K562 (cell line): Measurements from ENCODE around the gene NAALAD2. TPM values are rescaled to one million over a fixed set of nuclear protein-coding genes. Genes with fewer than 3 reads are reported as not detected.

Experiments
- ATAC-seq: fragments of 200-7000 bp; cut with Tn5 transposase; 3 replicates; pipeline ENCODE4 v1.9.1; 2020; ENCODE audit warnings: moderate library complexity
- BruUV-seq: library from RNA; stranded (reverse); fragments of 400-500 nt; replicated peaks from 2 replicates; lab custom pipeline; 2021; lab: Mats Ljungman, UMichigan
- CTCF ChIA-PET: fragments of 300-600 bp; formaldehyde crosslinking; extraction: SDS; loops from one replicate; lab custom pipeline; 2021; ENCODE audit warnings: low intra/inter-chr PET ratio; lab: Yijun Ruan, JAX
- POLR2A ChIA-PET: fragments of 300-600, 350-650 bp; sonication (Branson Sonifier 250); formaldehyde crosslinking; extraction: SDS; loops from one replicate; lab custom pipeline; 2021; ENCODE audit warnings: antibody characterized with exemption, inconsistent platforms; lab: Yijun Ruan, JAX
- DNase-seq, 4 experiments: peaks; one replicate each; pipeline versions ENCODE4 v3.0.0 to v3.0.0-alpha.2; 2011 to 2018; ENCODE audit warnings: low spot score in 3 of 4, mixed read lengths in 3 of 4; ENCODE audit errors: extremely low read depth in 1 of 4
- FAIRE-seq: peaks from 2 replicates; lab custom pipeline; 2011; peaks lifted over from hg19 to GRCh38; lab: Jason Lieb, UNC
- H2AFZ ChIP-seq: 2 replicates; pipeline ENCODE4 v1.6.0; 2011; ENCODE audit warnings: low read depth, low read length, control low read depth, inconsistent platforms
- H3K27ac ChIP-seq: fragments of 200-600 bp; 3 replicates; pipeline ENCODE4 v1.8.0; 2011; ENCODE audit warnings: low read depth, mild to moderate bottlenecking, control low read depth, inconsistent platforms, low read length, moderate library complexity, mixed read lengths; ENCODE audit errors: extremely low read depth
- H3K27me3 ChIP-seq, 2 experiments: fragments of 300-600 bp in 1 of 2; 2 replicates in 1 of 2; 3 replicates in 1 of 2; pipeline versions ENCODE4 v1.6.0 to v1.8.0; 2011; ENCODE audit warnings: inconsistent platforms in 2 of 2, low read length in 2 of 2, mild to moderate bottlenecking in 1 of 2, mixed read lengths in 1 of 2, moderate library complexity in 1 of 2; ENCODE audit not compliant: control insufficient read depth in 2 of 2, insufficient read depth in 2 of 2
- H3K36me3 ChIP-seq: fragments of 300-600 bp; 3 replicates; pipeline ENCODE4 v1.8.0; 2011; ENCODE audit warnings: mild to moderate bottlenecking, low read length, inconsistent platforms; ENCODE audit not compliant: control insufficient read depth, insufficient read depth
- H3K4me1 ChIP-seq, 2 experiments: fragments of 200-600 bp in 1 of 2; replicated peaks in 1 of 2; 2 replicates in 1 of 2; 3 replicates in 1 of 2; pipeline versions ENCODE4 v1.5.1 to v1.8.0; 2011; ENCODE audit warnings: inconsistent platforms in 2 of 2, low read length in 2 of 2, mild to moderate bottlenecking in 1 of 2, mixed read lengths in 1 of 2, moderate library complexity in 1 of 2; ENCODE audit not compliant: control insufficient read depth in 2 of 2, insufficient read depth in 2 of 2
- H3K4me2 ChIP-seq: 2 replicates; pipeline ENCODE4 v1.6.1; 2011; ENCODE audit warnings: low read length, control low read depth, inconsistent platforms, mixed read lengths; ENCODE audit not compliant: insufficient read depth
- H3K4me3 ChIP-seq: fragments of 200-600 bp; sonication (generic), shearing (Covaris generic); 2 replicates; pipeline ENCODE4 v1.5.1; 2016; ENCODE audit warnings: control low read depth, inconsistent platforms
- H3K79me2 ChIP-seq: fragments of 200-600 bp; 3 replicates; pipeline ENCODE4 v1.8.0; 2011; ENCODE audit warnings: low read length, inconsistent platforms; ENCODE audit not compliant: control insufficient read depth, insufficient read depth
- H3K9ac ChIP-seq, 2 experiments: 2 replicates each; pipeline versions ENCODE4 v1.6.0 to v1.6.1; 2011; ENCODE audit warnings: low read depth in 2 of 2, low read length in 2 of 2, control low read depth in 1 of 2, inconsistent platforms in 1 of 2, mild to moderate bottlenecking in 1 of 2, mixed read lengths in 1 of 2; ENCODE audit not compliant: insufficient read depth in 1 of 2
- H3K9me1 ChIP-seq: one replicate; pipeline ENCODE4 v1.6.0; 2011; ENCODE audit warnings: inconsistent platforms, mild to moderate bottlenecking, low read length, moderate library complexity; ENCODE audit not compliant: control insufficient read depth, insufficient read depth
- H3K9me3 ChIP-seq: replicated peaks from 2 replicates; pipeline ENCODE4 v1.5.1; 2011; ENCODE audit warnings: low read depth, low read length, inconsistent platforms; ENCODE audit not compliant: control insufficient read depth, insufficient read depth
- H4K20me1 ChIP-seq: replicated peaks from 2 replicates; pipeline ENCODE4 v1.6.1; 2011; ENCODE audit warnings: low read length, inconsistent platforms, mixed read lengths; ENCODE audit not compliant: control insufficient read depth, insufficient read depth
- CBX5 ChIP-seq: IDR thresholded peaks from 2 replicates; pipeline ENCODE4 v1.6.1; 2014; ENCODE audit warnings: low read depth, borderline replicate concordance
- CEBPG ChIP-seq, 3 experiments: fragments of 200-800 bp in 1 of 3; sonication (Bioruptor generic) in 1 of 3; sonication (generic) in 1 of 3; formaldehyde crosslinking in 1 of 3; IDR thresholded peaks in 2 of 3; conservative IDR thresholded peaks in 1 of 3; 2 replicates each; pipeline versions ENCODE4 v1.6.1 to v1.8.0; 2016 to 2022; ENCODE audit warnings: missing compliant biosample characterization in 2 of 3, missing genetic modification characterization in 2 of 3, mild to moderate bottlenecking in 1 of 3, missing genetic modification reagents in 1 of 3
- CTCF ChIP-seq, 3 experiments: IDR thresholded peaks in 2 of 3; conservative IDR thresholded peaks in 1 of 3; 2 replicates each; pipeline ENCODE4 v1.5.1; 2011 to 2012; ENCODE audit warnings: low read length in 3 of 3, mild to moderate bottlenecking in 3 of 3, control low read depth in 2 of 3, improper control_type of control experiment in 1 of 3, inconsistent platforms in 1 of 3, low read depth in 1 of 3, mixed read lengths in 1 of 3, moderate library complexity in 1 of 3; ENCODE audit not compliant: insufficient read depth in 2 of 3
- DEAF1 ChIP-seq: fragments of 450-650 bp; formaldehyde crosslinking; IDR thresholded peaks from 2 replicates; pipeline ENCODE4 v1.4.0; 2020; ENCODE audit warnings: mild to moderate bottlenecking, moderate library complexity
- POLR2AphosphoS2 ChIP-seq: IDR thresholded peaks from 2 replicates; pipeline ENCODE4 v1.6.1; 2012; ENCODE audit warnings: low read length, improper control_type of control experiment
- SMC3 ChIP-seq: conservative IDR thresholded peaks from 2 replicates; pipeline ENCODE4 v1.6.1; 2011; ENCODE audit warnings: low read depth, low read length, improper control_type of control experiment; ENCODE audit not compliant: insufficient read depth
- WGBS: fragments of 100-300 bp; shearing (Covaris generic); methylation state at CpG from one replicate; pipeline ENCODE4 v1.1.6; 2016; ENCODE audit warnings: low coverage, mixed read lengths; ENCODE audit not compliant: insufficient coverage; ENCODE audit errors: missing lambda C conversion rate; 5-methylcytosine and 5-hydroxymethylcytosine counted together
- in situ Hi-C: fragments of 300-500 bp; cut with MboI; formaldehyde crosslinking; loops from 4 replicates; pipeline ENCODE4 v1.15.0; 2018; ENCODE audit warnings: inconsistent platforms, mixed read lengths
- intact Hi-C: fragments of 100-400 bp; cut with micrococcal nuclease; formaldehyde crosslinking; loops from 2 replicates; pipeline ENCODE4 v1.14.2; 2022
- polyA plus RNA-seq, 8 experiments: library from polyadenylated mRNA; depleted of rRNA in 4 of 8; stranded (reverse) in 5 of 8; unstranded in 3 of 8; fragments of >200 nt; fragmentation: Nextera tagmentation in 2 of 8; fragmentation: Illumina TruSeq in 1 of 8; extraction: Ambion mirVana in 2 of 8; extraction: Trizol in 1 of 8; gene quantifications; 2 replicates each; pipeline versions ENCODE4 v1.2.1 to v1.2.3, GENCODE V29; 2011 to 2014; ENCODE audit warnings: inconsistent platforms in 1 of 8, missing spikeins in 1 of 8
- total RNA-seq, 7 experiments: library from RNA; depleted of rRNA in 6 of 7; stranded (reverse); fragments of >200 nt in 6 of 7; fragmentation: Illumina TruSeq in 2 of 7; extraction: Trizol in 2 of 7; gene quantifications; 2 replicates each; pipeline versions ENCODE4 v1.2.1 to v1.2.3, GENCODE V29; 2011 to 2021; ENCODE audit warnings: low replicate concordance in 1 of 7
- TF ChIP-seq, protein P1 (sequence below), 2 experiments: fragments of 450-650 bp; formaldehyde crosslinking in 1 of 2; IDR thresholded peaks; 2 replicates each; pipeline versions ENCODE4 v1.4.0 to v1.6.1; 2014 to 2020; ENCODE audit warnings: mild to moderate bottlenecking in 2 of 2, borderline replicate concordance in 1 of 2, low read depth in 1 of 2

NAALAD2 gene
- total and polyA plus RNA-seq, 9 of the 15 experiments (the other 6 are each of a cell fraction or from before 2014, with no cell fraction given), result 0.05 to 0.24 (median 0.12) TPM

DNA sequence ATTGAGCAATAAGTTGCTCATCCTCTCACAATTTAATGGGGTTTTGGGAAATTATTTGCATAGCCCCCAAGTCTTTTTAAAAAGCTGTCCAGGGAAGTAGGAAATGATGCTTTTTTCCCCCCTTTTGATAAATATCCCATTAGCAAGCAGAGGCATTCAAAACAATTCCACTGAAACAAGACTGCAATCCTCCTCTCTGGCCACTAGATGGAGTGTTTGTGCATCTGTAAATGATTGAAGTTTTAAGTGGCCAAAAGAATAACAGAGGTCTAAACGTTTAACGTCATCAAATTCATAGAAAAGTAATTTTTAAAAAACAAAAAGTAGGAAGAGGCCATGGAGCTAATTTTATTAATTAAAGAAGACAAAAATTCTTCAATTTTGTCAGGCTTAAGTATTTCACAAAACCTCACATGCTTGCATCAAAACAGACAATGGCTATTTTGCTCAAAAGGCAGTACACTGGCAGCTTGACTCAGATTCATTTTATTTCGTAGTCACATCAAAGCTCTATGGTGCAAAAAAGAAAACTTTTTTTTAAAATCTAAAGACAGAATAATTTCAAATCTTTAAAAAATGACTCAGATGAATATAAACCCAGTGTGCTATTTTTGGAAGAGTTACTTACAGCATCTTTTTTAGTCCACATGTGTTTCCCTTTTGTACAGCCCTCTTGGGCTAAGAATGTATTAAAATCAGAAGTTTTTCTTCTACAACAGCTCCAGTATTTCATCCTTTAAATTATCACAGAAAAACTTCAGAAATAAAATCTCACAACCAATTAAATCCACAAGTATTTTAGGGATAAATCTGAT is 70.6 kb downstream of the NAALAD2 start:
- Histone ChIP-seq H2AFZ (no peak overlapping the region), H4K20me1 (no peaks in the 10 kb centered on the region), H3K36me3 (peaks cover 95% of the 10 kb centered on the region), H3K4me3 (no peak overlapping the region), H3K27me3 (no peaks in the 10 kb centered on the region), H3K9me1 (no peaks in the 10 kb centered on the region), H3K4me2 (no peak overlapping the region), H3K9ac (no peak overlapping the region), H3K9me3 (no peaks in the 10 kb centered on the region), H3K79me2 (no peaks in the 10 kb centered on the region; the same call in 2 of the 3 replicates), H3K4me1 (no peaks in the 10 kb centered on the region), H3K27ac (no peak overlapping the region)
- peak; percentile 92 for FAIRE-seq
- WGBS, result 22% methylated on average over 3 of the region's 3 CpGs
- in situ Hi-C loops, result no loop called here
- ChIA-PET POLR2A (no interaction called here), CTCF (no interaction called here)
- peak; percentile 82 for ATAC-seq
- no TSS peak for BruUV-seq
- DNase-seq, result peak; percentile 35 to 56 (median 38)
- intact Hi-C loops, result loop anchor here (2.0 kb wide), 1 partner anchor 38 kb away; no protein-coding TSS in a partner anchor
- TF ChIP-seq CEBPG (CRISPR knock-in tag; IDR thresholded peaks at IDR 0.05) (no peak), CEBPG (tag; conservative IDR thresholded peaks at IDR 0.05 in 1 of 2, IDR thresholded peaks at IDR 0.05 in 1 of 2) (0 out of 4 replicates have a peak, but pooled peaks of 1 of the 2 experiments have one; percentile 43), CBX5 (no peak), POLR2AphosphoS2 (no peak), SMC3 (peak; percentile 51), CTCF (IDR thresholded peaks at IDR 0.05 in 2 of 3, conservative IDR thresholded peaks at IDR 0.05 in 1 of 3; ENCODE audit: insufficient read depth in 2 of 3, low read depth in 1 of 3, low read length in 3 of 3) (peak; percentile 62 to 76 (median 63)), DEAF1 (CRISPR knock-in tag) (peak; percentile 65; the same call in 1 of the 2 replicates)
- TF ChIP-seq, protein P1, sequence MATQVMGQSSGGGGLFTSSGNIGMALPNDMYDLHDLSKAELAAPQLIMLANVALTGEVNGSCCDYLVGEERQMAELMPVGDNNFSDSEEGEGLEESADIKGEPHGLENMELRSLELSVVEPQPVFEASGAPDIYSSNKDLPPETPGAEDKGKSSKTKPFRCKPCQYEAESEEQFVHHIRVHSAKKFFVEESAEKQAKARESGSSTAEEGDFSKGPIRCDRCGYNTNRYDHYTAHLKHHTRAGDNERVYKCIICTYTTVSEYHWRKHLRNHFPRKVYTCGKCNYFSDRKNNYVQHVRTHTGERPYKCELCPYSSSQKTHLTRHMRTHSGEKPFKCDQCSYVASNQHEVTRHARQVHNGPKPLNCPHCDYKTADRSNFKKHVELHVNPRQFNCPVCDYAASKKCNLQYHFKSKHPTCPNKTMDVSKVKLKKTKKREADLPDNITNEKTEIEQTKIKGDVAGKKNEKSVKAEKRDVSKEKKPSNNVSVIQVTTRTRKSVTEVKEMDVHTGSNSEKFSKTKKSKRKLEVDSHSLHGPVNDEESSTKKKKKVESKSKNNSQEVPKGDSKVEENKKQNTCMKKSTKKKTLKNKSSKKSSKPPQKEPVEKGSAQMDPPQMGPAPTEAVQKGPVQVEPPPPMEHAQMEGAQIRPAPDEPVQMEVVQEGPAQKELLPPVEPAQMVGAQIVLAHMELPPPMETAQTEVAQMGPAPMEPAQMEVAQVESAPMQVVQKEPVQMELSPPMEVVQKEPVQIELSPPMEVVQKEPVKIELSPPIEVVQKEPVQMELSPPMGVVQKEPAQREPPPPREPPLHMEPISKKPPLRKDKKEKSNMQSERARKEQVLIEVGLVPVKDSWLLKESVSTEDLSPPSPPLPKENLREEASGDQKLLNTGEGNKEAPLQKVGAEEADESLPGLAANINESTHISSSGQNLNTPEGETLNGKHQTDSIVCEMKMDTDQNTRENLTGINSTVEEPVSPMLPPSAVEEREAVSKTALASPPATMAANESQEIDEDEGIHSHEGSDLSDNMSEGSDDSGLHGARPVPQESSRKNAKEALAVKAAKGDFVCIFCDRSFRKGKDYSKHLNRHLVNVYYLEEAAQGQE (IDR thresholded peaks at IDR 0.05; ENCODE audit: borderline replicate concordance), result peak; percentile 60; the same call in 1 of the 2 replicates
- TF ChIP-seq, protein P1 (CRISPR knock-in tag; IDR thresholded peaks at IDR 0.05; ENCODE audit: low read depth), result no peak
